ENCODE data around the gene CYSLTR1.

GRCh38 chrX:78327370-78328086, at the start of gene CYSLTR1:
- TF ChIP-seq CTCF (IDR thresholded peaks at IDR 0.05) (no peak), POLR2A (IDR thresholded peaks at IDR 0.05) (no peak)
